Measurements from ENCODE around the gene EXOC2. TPM values are rescaled to one million over a fixed set of nuclear protein-coding genes. Genes with fewer than 3 reads are reported as not detected.

EXOC2 gene
- total RNA-seq, 1 experiment from 2014 or later, result 17.6 TPM

DNA sequence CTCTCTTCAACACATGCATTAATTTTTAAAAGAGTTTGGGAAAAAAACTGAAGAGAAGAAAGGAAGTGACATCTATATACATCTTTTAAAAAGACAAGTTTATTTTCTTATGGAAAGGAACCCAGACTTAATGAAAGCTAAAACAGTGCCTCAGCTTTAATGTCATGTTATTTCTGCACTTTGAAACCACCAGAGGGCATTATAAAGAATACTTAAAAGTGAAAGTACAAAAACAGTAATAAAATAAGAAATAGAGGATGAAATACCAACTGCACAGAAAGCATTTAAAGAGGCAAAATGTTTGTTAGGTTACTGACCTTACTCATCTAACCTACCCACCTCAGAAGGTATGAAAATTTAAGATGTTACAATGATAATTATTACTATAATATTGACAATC, 134.8 kb downstream of the EXOC2 start:
- no peak overlapping the region for H2AFZ ChIP-seq (ENCODE audit: low read length)

DNA sequence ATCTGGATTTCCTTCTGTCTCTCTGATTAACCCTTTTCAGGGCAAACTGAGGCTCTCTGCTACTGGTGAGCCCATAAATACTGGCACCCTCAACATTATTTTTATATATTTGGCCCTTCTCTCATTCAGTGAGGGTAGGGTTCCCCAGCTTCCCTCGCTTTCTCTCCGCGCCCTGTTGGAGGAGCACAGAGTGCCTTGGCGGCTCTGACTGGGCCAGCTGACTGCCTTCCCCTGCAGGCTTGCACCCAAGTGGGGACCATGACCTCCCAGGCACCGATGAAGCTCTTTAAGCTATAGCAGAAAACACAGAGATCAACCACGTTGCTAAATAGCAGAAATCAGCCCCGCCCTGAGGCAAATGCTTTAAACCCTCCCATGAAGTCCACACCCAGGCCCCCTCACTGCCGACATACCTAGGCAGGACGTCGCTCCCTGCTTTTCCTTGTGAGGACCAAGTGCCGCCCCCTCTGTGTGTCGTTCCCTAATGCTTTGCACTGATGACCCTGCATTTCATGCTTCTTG, 141.0 kb downstream of the EXOC2 start:
- H2AFZ ChIP-seq (ENCODE audit: low read length), result no peak overlapping the region
- H3K4me3 ChIP-seq (ENCODE audit: low read length), result no peak overlapping the region
- no peaks in the 10 kb centered on the region for H3K36me3 ChIP-seq (ENCODE audit: insufficient read depth, low read length)
- no peaks in the 10 kb centered on the region for H3K9me2 ChIP-seq (replicated peaks; ENCODE audit: insufficient read depth, low read length)
- H3K27me3 ChIP-seq (ENCODE audit: low read length), result no peaks in the 10 kb centered on the region
- no peak overlapping the region for H3K9ac ChIP-seq (ENCODE audit: low read length)
- no peaks in the 10 kb centered on the region for H3K79me2 ChIP-seq (ENCODE audit: low read length)
- H3K4me2 ChIP-seq (ENCODE audit: low read depth, low read length, poor library complexity, severe bottlenecking), result no peak overlapping the region
- no peak overlapping the region for H3K27ac ChIP-seq (ENCODE audit: low read length)
- H3K4me1 ChIP-seq (ENCODE audit: low read length), result no peaks in the 10 kb centered on the region
- H4K20me1 ChIP-seq (ENCODE audit: insufficient read depth, low read depth, low read length), result no peaks in the 10 kb centered on the region
- no peaks in the 10 kb centered on the region for H3K9me3 ChIP-seq (ENCODE audit: low read length)
- no peak for DNase-seq

More for the DNA sequence above, 134.8 kb downstream of the EXOC2 start:
- no peak for DNase-seq
- Histone ChIP-seq H3K27me3 (ENCODE audit: low read length) (no peaks in the 10 kb centered on the region), H3K4me3 (ENCODE audit: low read length) (no peak overlapping the region), H3K36me3 (ENCODE audit: insufficient read depth, low read length) (no peaks in the 10 kb centered on the region), H3K79me2 (ENCODE audit: low read length) (no peaks in the 10 kb centered on the region), H3K9me3 (ENCODE audit: low read length) (no peaks in the 10 kb centered on the region), H4K20me1 (ENCODE audit: insufficient read depth, low read depth, low read length) (no peaks in the 10 kb centered on the region), H3K27ac (ENCODE audit: low read length) (no peak overlapping the region), H3K9ac (ENCODE audit: low read length) (no peak overlapping the region), H3K9me2 (replicated peaks; ENCODE audit: insufficient read depth, low read length) (no peaks in the 10 kb centered on the region), H3K4me1 (ENCODE audit: low read length) (no peaks in the 10 kb centered on the region), H3K4me2 (ENCODE audit: low read depth, low read length, poor library complexity, severe bottlenecking) (no peak overlapping the region)

DNA sequence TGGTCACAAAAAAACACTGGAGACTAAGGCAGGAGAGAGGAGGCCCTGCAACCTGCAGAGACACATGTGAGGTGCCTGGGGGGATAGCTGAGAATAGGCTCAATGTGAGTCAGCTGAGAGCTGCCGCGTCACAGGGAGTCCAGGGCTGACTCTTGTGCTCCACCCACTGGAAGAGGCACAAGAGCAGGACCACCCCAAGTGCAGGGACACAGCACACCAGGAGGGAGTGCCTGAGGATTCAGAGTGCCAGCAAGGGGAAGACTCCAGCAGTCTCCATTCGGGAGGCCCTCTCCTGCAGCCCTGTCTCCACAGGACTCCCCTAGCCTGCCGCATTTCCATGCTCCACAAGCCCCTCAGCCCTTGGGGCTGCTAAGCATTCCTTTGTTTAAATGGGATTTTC, 141.5 kb downstream of the EXOC2 start:
- Histone ChIP-seq H3K9ac (ENCODE audit: low read length) (no peak overlapping the region), H3K4me3 (ENCODE audit: low read length) (no peak overlapping the region), H3K79me2 (ENCODE audit: low read length) (no peaks in the 10 kb centered on the region), H3K9me2 (replicated peaks; ENCODE audit: insufficient read depth, low read length) (no peaks in the 10 kb centered on the region), H3K27ac (ENCODE audit: low read length) (no peak overlapping the region), H3K4me2 (ENCODE audit: low read depth, low read length, poor library complexity, severe bottlenecking) (no peak overlapping the region), H3K9me3 (ENCODE audit: low read length) (no peaks in the 10 kb centered on the region), H3K36me3 (ENCODE audit: insufficient read depth, low read length) (no peaks in the 10 kb centered on the region), H3K27me3 (ENCODE audit: low read length) (no peaks in the 10 kb centered on the region), H4K20me1 (ENCODE audit: insufficient read depth, low read depth, low read length) (no peaks in the 10 kb centered on the region), H2AFZ (ENCODE audit: low read length) (no peak overlapping the region), H3K4me1 (ENCODE audit: low read length) (no peaks in the 10 kb centered on the region)
- DNase-seq, result no peak

DNA sequence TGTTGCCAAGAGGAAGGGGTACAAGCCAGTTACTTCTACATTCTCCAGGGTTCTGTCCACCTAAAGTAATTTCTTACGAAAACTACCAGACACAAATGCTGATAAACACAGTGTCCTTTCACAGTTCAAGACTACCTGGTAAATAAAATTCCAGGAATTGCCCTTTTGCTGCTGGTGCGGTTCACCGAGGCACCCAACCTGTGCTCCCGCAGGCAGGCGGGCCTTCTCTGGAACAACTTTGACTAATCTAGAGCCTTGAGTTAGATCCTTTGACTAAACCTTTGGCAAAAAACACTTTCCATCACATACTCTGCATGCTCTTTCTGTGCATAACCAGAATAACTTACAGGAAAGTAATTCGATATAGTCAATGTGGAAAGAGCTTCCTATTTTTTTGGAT, 143.0 kb downstream of the EXOC2 start:
- Histone ChIP-seq H3K36me3 (ENCODE audit: insufficient read depth, low read length) (no peaks in the 10 kb centered on the region), H3K27me3 (ENCODE audit: low read length) (no peaks in the 10 kb centered on the region), H3K9ac (ENCODE audit: low read length) (no peak overlapping the region), H4K20me1 (ENCODE audit: insufficient read depth, low read depth, low read length) (no peaks in the 10 kb centered on the region), H3K4me1 (ENCODE audit: low read length) (no peaks in the 10 kb centered on the region), H3K27ac (ENCODE audit: low read length) (no peak overlapping the region), H3K4me2 (ENCODE audit: low read depth, low read length, poor library complexity, severe bottlenecking) (no peak overlapping the region), H3K4me3 (ENCODE audit: low read length) (no peak overlapping the region), H3K79me2 (ENCODE audit: low read length) (no peaks in the 10 kb centered on the region), H3K9me2 (replicated peaks; ENCODE audit: insufficient read depth, low read length) (no peaks in the 10 kb centered on the region), H3K9me3 (ENCODE audit: low read length) (no peaks in the 10 kb centered on the region), H2AFZ (ENCODE audit: low read length) (no peak overlapping the region)
- DNase-seq, result no peak

DNA sequence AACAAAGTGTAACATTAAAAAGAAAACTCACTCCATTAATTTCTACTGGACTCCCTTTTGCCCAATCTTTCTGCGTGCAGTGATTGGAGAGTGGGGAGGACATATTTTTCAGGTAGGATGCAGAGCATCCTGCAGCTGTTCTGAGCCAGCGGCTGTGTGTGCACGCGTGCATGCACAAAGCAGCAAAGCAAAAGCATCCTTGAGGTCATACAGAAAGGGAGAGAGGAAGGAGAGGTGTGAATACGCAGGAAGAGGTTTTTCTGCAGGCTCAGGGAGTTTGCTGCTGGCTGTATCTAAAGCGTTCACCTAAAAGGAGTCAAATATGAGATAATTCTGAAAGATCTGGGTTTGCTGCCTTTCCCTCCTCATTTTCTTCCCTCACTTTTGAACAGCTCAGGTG, 144.4 kb downstream of the EXOC2 start:
- Histone ChIP-seq H3K9ac (ENCODE audit: low read length) (no peak overlapping the region), H3K27ac (ENCODE audit: low read length) (no peak overlapping the region), H3K36me3 (ENCODE audit: insufficient read depth, low read length) (no peaks in the 10 kb centered on the region), H4K20me1 (ENCODE audit: insufficient read depth, low read depth, low read length) (no peaks in the 10 kb centered on the region), H3K9me3 (ENCODE audit: low read length) (no peaks in the 10 kb centered on the region), H3K27me3 (ENCODE audit: low read length) (no peaks in the 10 kb centered on the region), H3K4me2 (ENCODE audit: low read depth, low read length, poor library complexity, severe bottlenecking) (no peak overlapping the region), H3K4me1 (ENCODE audit: low read length) (no peaks in the 10 kb centered on the region), H2AFZ (ENCODE audit: low read length) (no peak overlapping the region), H3K4me3 (ENCODE audit: low read length) (no peak overlapping the region), H3K9me2 (replicated peaks; ENCODE audit: insufficient read depth, low read length) (no peaks in the 10 kb centered on the region), H3K79me2 (ENCODE audit: low read length) (no peaks in the 10 kb centered on the region)
- no peak for DNase-seq

DNA sequence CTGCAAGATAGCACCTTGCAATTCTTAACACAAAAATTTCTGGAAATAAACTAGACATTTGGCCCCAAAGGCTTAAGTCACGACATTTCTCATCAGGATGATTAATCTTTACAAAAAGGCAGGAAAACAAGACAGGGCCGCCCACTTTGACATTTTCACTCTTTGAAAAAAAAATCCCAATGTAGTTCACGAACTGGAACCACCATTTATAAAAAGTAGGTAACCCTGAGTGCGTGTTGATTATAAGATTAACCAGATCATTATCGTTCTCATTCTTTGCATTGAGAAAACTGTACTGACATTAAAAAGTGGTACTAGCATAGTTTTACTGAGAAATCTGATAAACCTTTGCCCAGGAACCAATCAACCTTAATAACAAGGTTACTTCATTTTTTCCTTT, 144.8 kb downstream of the EXOC2 start:
- Histone ChIP-seq H3K9me2 (replicated peaks; ENCODE audit: insufficient read depth, low read length) (no peaks in the 10 kb centered on the region), H3K4me3 (ENCODE audit: low read length) (no peak overlapping the region), H3K27me3 (ENCODE audit: low read length) (no peaks in the 10 kb centered on the region), H3K4me2 (ENCODE audit: low read depth, low read length, poor library complexity, severe bottlenecking) (no peak overlapping the region), H3K9ac (ENCODE audit: low read length) (no peak overlapping the region), H3K79me2 (ENCODE audit: low read length) (no peaks in the 10 kb centered on the region), H4K20me1 (ENCODE audit: insufficient read depth, low read depth, low read length) (no peaks in the 10 kb centered on the region), H3K27ac (ENCODE audit: low read length) (no peak overlapping the region), H3K9me3 (ENCODE audit: low read length) (no peaks in the 10 kb centered on the region), H3K36me3 (ENCODE audit: insufficient read depth, low read length) (peaks cover 3% of the 10 kb centered on the region; the same call in 1 of the 2 replicates), H3K4me1 (ENCODE audit: low read length) (no peaks in the 10 kb centered on the region), H2AFZ (ENCODE audit: low read length) (no peak overlapping the region)
- DNase-seq, result no peak

DNA sequence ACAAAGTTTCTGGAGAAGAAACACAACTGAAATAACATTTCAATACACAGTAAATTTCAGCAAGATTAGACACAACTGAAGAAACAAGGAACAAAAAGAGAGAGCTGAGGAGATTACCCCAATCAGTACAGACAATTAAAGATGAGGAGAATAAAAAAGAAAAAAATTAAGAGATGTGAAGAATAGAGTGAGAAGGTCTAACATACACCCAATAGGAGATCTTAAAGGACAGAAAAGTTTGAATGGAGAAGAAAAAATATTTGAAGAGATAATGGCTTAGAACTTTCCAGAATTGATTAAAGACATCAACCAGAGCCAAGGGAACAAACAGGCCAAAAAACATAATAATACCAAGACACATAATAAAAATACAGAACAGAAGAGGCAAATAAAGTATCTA, 152.4 kb downstream of the EXOC2 start:
- no peaks in the 10 kb centered on the region for H3K79me2 ChIP-seq (ENCODE audit: low read length)
- H3K9me2 ChIP-seq (replicated peaks; ENCODE audit: insufficient read depth, low read length), result no peaks in the 10 kb centered on the region
- H3K4me2 ChIP-seq (ENCODE audit: low read depth, low read length, poor library complexity, severe bottlenecking), result no peak overlapping the region
- no peak overlapping the region for H3K9ac ChIP-seq (ENCODE audit: low read length)
- H3K4me3 ChIP-seq (ENCODE audit: low read length), result no peak overlapping the region
- no peaks in the 10 kb centered on the region for H3K27me3 ChIP-seq (ENCODE audit: low read length)
- H3K36me3 ChIP-seq (ENCODE audit: insufficient read depth, low read length), result peaks cover 3% of the 10 kb centered on the region; the same call in 1 of the 2 replicates
- DNase-seq, result no peak
- no peaks in the 10 kb centered on the region for H3K9me3 ChIP-seq (ENCODE audit: low read length)
- H2AFZ ChIP-seq (ENCODE audit: low read length), result no peak overlapping the region
- no peaks in the 10 kb centered on the region for H4K20me1 ChIP-seq (ENCODE audit: insufficient read depth, low read depth, low read length)
- no peaks in the 10 kb centered on the region for H3K4me1 ChIP-seq (ENCODE audit: low read length)
- H3K27ac ChIP-seq (ENCODE audit: low read length), result no peak overlapping the region

DNA sequence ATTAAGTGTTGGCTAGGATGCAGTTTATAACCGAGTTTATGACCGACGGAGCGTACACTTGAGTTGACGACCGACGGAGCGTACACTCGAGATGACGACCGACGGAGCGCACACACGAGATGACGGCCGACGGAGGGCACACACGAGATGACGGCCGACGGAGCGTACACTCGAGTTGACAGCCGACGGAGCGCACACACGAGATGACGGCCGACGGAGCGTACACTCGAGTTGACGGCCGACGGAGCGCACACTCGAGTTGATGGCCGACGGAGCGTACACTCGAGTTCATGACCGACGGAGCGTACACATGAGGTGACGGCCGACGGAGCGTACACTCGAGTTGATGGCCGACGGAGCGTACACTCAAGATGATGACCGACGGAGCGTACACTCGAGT, 155.8 kb downstream of the EXOC2 start:
- DNase-seq, result no peak
- no peaks in the 10 kb centered on the region for H4K20me1 ChIP-seq (ENCODE audit: insufficient read depth, low read depth, low read length)
- H2AFZ ChIP-seq (ENCODE audit: low read length), result no peak overlapping the region
- no peaks in the 10 kb centered on the region for H3K27me3 ChIP-seq (ENCODE audit: low read length)
- no peaks in the 10 kb centered on the region for H3K79me2 ChIP-seq (ENCODE audit: low read length)
- H3K9ac ChIP-seq (ENCODE audit: low read length), result no peak overlapping the region
- no peak overlapping the region for H3K27ac ChIP-seq (ENCODE audit: low read length)
- no peak overlapping the region for H3K4me2 ChIP-seq (ENCODE audit: low read depth, low read length, poor library complexity, severe bottlenecking)
- no peaks in the 10 kb centered on the region for H3K36me3 ChIP-seq (ENCODE audit: insufficient read depth, low read length)
- H3K4me3 ChIP-seq (ENCODE audit: low read length), result no peak overlapping the region
- no peaks in the 10 kb centered on the region for H3K4me1 ChIP-seq (ENCODE audit: low read length)
- H3K9me2 ChIP-seq (replicated peaks; ENCODE audit: insufficient read depth, low read length), result no peaks in the 10 kb centered on the region
- H3K9me3 ChIP-seq (ENCODE audit: low read length), result no peaks in the 10 kb centered on the region

DNA sequence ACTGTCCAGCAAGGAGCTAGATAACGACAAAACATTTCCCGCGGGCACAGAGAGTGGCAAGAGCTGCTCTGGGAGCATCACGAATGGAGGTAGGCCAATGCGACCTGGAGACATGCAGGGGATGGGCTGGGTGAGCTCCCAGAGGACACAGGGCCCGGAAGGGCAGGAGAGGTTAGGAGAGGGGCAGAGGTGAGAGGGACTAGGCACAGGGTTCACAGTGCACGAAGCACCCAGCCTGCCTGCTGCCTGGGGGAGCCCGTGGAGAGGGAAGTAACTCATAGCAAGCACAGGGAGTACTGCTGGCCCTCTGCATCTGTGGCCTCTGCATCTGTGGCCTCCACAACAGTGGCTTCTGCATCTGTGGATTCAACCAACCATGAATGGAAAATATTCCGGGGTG, 162.5 kb downstream of the EXOC2 start:
- no peak overlapping the region for H3K4me2 ChIP-seq (ENCODE audit: low read depth, low read length, poor library complexity, severe bottlenecking)
- no peak overlapping the region for H3K4me3 ChIP-seq (ENCODE audit: low read length)
- no peaks in the 10 kb centered on the region for H3K36me3 ChIP-seq (ENCODE audit: insufficient read depth, low read length)
- H3K27me3 ChIP-seq (ENCODE audit: low read length), result no peaks in the 10 kb centered on the region
- no peaks in the 10 kb centered on the region for H3K79me2 ChIP-seq (ENCODE audit: low read length)
- no peaks in the 10 kb centered on the region for H4K20me1 ChIP-seq (ENCODE audit: insufficient read depth, low read depth, low read length)
- DNase-seq, result no peak
- no peaks in the 10 kb centered on the region for H3K9me2 ChIP-seq (replicated peaks; ENCODE audit: insufficient read depth, low read length)
- no peak overlapping the region for H2AFZ ChIP-seq (ENCODE audit: low read length)
- no peaks in the 10 kb centered on the region for H3K9me3 ChIP-seq (ENCODE audit: low read length)
- H3K9ac ChIP-seq (ENCODE audit: low read length), result no peak overlapping the region
- no peak overlapping the region for H3K27ac ChIP-seq (ENCODE audit: low read length)
- no peaks in the 10 kb centered on the region for H3K4me1 ChIP-seq (ENCODE audit: low read length)
